GM12878 (cell line): ENCODE data around the gene MACROD2. TPM values are rescaled to one million over a fixed set of nuclear protein-coding genes. Genes with fewer than 3 reads are reported as not detected.

Source experiments
- BMI1 ChIP-seq: fragments of 450-650 bp; IDR thresholded peaks from 2 replicates; pipeline ENCODE4 v1.6.1; 2016; ENCODE audit warnings: mild to moderate bottlenecking, moderate library complexity, borderline replicate concordance
- CEBPB ChIP-seq, 2 experiments: fragments of 150-350 bp in 1 of 2; IDR thresholded peaks; 2 replicates each; pipeline ENCODE4 v1.6.1; 2012 to 2014; ENCODE audit warnings: low read depth in 2 of 2, low read length in 2 of 2, borderline replicate concordance in 1 of 2, inconsistent platforms in 1 of 2
- CHD1 ChIP-seq: IDR thresholded peaks from 2 replicates; pipeline ENCODE4 v1.6.1; 2012; ENCODE audit warnings: low read depth, low read length, improper control_type of control experiment
- GATAD2B ChIP-seq: fragments of 450-650 bp; conservative IDR thresholded peaks from 2 replicates; pipeline ENCODE4 v1.6.1; 2017; ENCODE audit warnings: low read depth, mild to moderate bottlenecking, moderate library complexity
- HDGF ChIP-seq: fragments of 450-650 bp; IDR thresholded peaks from 2 replicates; pipeline ENCODE4 v1.6.1; 2016; ENCODE audit warnings: antibody characterized with exemption
- NBN ChIP-seq: fragments of 450-650 bp; IDR thresholded peaks from 2 replicates; pipeline ENCODE4 v1.6.1; 2016
- SUPT20H ChIP-seq: IDR thresholded peaks from 2 replicates; pipeline ENCODE4 v1.6.1; 2011; ENCODE audit warnings: low read depth, mild to moderate bottlenecking, low read length, moderate library complexity, borderline replicate concordance; ENCODE audit not compliant: control insufficient read depth
- TCF3 ChIP-seq: IDR thresholded peaks from 2 replicates; pipeline ENCODE4 v1.6.1; 2012; ENCODE audit warnings: low read depth, mild to moderate bottlenecking, low read length, borderline replicate concordance; ENCODE audit not compliant: insufficient read depth
- polyA plus RNA-seq, 11 experiments: library from polyadenylated mRNA; depleted of rRNA in 4 of 11; unstranded in 6 of 11; stranded (reverse) in 5 of 11; fragments of >200 nt; fragmentation: Nextera tagmentation in 4 of 11; fragmentation: Illumina TruSeq in 1 of 11; extraction: Ambion mirVana in 4 of 11; extraction: Trizol in 1 of 11; gene quantifications; 1 replicate in 1 of 11; 2 replicates in 10 of 11; pipeline versions ENCODE4 v1.2.1 to v1.2.3, GENCODE V29; 2011 to 2016; ENCODE audit warnings: inconsistent platforms in 2 of 11, missing spikeins in 2 of 11, low read depth in 1 of 11
- total RNA-seq, 4 experiments: library from RNA; depleted of rRNA in 3 of 4; stranded (reverse); fragments of >200 nt in 3 of 4; fragmentation: Illumina TruSeq in 1 of 4; extraction: Trizol in 1 of 4; gene quantifications; 2 replicates each; pipeline versions ENCODE4 v1.2.1 to v1.2.3, GENCODE V29; 2013 to 2021
- TF ChIP-seq, protein P1 (sequence below): fragments of 450-650 bp; IDR thresholded peaks from 2 replicates; pipeline ENCODE4 v1.6.1; 2017; ENCODE audit warnings: mild to moderate bottlenecking, low read depth, inconsistent platforms; ENCODE audit not compliant: poor library complexity, severe bottlenecking
- TF ChIP-seq, protein P2 (sequence below): fragments of 450-650 bp; formaldehyde crosslinking; IDR thresholded peaks from 2 replicates; pipeline ENCODE4 v1.5.0; 2022; ENCODE audit warnings: mild to moderate bottlenecking, missing genetic modification characterization
- TF ChIP-seq, protein P3 (sequence below): IDR thresholded peaks from 2 replicates; pipeline ENCODE4 v1.6.1; 2011; ENCODE audit warnings: borderline replicate concordance, low read depth, mild to moderate bottlenecking, moderate library complexity, low read length; ENCODE audit not compliant: insufficient read depth, poor library complexity, severe bottlenecking

MACROD2 gene
- total and polyA plus RNA-seq, 10 of the 15 experiments (the other 5 are each of a cell fraction or from before 2014, with no cell fraction given) = 1.1 to 21.5 (median 2.2) TPM

DNA sequence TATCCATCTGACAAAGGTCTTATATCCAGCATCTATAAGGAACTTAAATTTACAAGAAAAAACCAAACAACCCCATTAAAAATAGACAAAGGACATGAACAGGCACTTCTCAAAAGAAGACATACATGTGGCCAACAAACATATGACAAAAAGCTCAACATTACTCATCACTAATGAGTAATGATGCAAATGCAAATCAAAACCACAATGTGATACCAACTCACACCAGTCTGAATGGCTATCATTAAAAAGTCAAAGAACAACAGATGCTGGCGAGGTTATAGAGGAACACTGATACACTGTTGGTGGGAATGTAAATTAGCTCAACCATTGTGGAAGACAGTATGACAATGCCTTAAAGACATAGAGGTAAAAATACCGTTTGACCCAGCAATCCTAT is 13.9 kb downstream of the MACROD2 start (continued):
- TF ChIP-seq, protein P1, sequence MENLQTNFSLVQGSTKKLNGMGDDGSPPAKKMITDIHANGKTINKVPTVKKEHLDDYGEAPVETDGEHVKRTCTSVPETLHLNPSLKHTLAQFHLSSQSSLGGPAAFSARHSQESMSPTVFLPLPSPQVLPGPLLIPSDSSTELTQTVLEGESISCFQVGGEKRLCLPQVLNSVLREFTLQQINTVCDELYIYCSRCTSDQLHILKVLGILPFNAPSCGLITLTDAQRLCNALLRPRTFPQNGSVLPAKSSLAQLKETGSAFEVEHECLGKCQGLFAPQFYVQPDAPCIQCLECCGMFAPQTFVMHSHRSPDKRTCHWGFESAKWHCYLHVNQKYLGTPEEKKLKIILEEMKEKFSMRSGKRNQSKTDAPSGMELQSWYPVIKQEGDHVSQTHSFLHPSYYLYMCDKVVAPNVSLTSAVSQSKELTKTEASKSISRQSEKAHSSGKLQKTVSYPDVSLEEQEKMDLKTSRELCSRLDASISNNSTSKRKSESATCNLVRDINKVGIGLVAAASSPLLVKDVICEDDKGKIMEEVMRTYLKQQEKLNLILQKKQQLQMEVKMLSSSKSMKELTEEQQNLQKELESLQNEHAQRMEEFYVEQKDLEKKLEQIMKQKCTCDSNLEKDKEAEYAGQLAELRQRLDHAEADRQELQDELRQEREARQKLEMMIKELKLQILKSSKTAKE = no peak
- TF ChIP-seq CEBPB (IDR thresholded peaks at IDR 0.05; ENCODE audit: borderline replicate concordance in 1 of 2, low read depth in 2 of 2, low read length in 2 of 2) = no peak
- no peak for TF ChIP-seq BMI1
- TF ChIP-seq, protein P2, sequence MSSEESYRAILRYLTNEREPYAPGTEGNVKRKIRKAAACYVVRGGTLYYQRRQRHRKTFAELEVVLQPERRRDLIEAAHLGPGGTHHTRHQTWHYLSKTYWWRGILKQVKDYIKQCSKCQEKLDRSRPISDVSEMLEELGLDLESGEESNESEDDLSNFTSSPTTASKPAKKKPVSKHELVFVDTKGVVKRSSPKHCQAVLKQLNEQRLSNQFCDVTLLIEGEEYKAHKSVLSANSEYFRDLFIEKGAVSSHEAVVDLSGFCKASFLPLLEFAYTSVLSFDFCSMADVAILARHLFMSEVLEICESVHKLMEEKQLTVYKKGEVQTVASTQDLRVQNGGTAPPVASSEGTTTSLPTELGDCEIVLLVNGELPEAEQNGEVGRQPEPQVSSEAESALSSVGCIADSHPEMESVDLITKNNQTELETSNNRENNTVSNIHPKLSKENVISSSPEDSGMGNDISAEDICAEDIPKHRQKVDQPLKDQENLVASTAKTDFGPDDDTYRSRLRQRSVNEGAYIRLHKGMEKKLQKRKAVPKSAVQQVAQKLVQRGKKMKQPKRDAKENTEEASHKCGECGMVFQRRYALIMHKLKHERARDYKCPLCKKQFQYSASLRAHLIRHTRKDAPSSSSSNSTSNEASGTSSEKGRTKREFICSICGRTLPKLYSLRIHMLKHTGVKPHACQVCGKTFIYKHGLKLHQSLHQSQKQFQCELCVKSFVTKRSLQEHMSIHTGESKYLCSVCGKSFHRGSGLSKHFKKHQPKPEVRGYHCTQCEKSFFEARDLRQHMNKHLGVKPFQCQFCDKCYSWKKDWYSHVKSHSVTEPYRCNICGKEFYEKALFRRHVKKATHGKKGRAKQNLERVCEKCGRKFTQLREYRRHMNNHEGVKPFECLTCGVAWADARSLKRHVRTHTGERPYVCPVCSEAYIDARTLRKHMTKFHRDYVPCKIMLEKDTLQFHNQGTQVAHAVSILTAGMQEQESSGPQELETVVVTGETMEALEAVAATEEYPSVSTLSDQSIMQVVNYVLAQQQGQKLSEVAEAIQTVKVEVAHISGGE (CRISPR knock-in tag) = no peak
- TF ChIP-seq TCF3 = no peak
- TF ChIP-seq, protein P3, sequence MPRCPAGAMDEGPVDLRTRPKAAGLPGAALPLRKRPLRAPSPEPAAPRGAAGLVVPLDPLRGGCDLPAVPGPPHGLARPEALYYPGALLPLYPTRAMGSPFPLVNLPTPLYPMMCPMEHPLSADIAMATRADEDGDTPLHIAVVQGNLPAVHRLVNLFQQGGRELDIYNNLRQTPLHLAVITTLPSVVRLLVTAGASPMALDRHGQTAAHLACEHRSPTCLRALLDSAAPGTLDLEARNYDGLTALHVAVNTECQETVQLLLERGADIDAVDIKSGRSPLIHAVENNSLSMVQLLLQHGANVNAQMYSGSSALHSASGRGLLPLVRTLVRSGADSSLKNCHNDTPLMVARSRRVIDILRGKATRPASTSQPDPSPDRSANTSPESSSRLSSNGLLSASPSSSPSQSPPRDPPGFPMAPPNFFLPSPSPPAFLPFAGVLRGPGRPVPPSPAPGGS = no peak
- no peak for TF ChIP-seq HDGF
- TF ChIP-seq GATAD2B = no peak
- no peak for TF ChIP-seq NBN
- no peak for TF ChIP-seq CHD1
- TF ChIP-seq SUPT20H = no peak
